Prostate gland (tissue), 2 donors: ENCODE results near the gene CCDC136. TPM values are rescaled to one million over a fixed set of nuclear protein-coding genes. Genes with fewer than 3 reads are reported as not detected.
A peak's percentile ranks its signal among the peaks of the same experiment; 100 is the strongest.

ENCODE experiments used
- DNase-seq: peaks from one replicate; pipeline ENCODE4 v3.0.0-alpha.2; 2019; ENCODE audit warnings: low spot score
- H3K27ac ChIP-seq, 2 donors: fragments of 200-600 bp; sonication (generic); 2 replicates each; pipeline ENCODE4 v1.5.1; 2017 to 2019
- H3K27me3 ChIP-seq: fragments of 200-600 bp; sonication (generic); replicated peaks from 2 replicates; pipeline ENCODE4 v1.5.1; 2019; ENCODE audit not compliant: insufficient read depth
- H3K36me3 ChIP-seq, 2 donors: fragments of 200-600 bp; sonication (generic); 1 replicate in 1 of 2; 2 replicates in 1 of 2; pipeline versions ENCODE4 v1.5.1 to v1.8.1; 2017 to 2019
- H3K4me1 ChIP-seq: fragments of 200-600 bp; sonication (generic); replicated peaks from 2 replicates; pipeline ENCODE4 v1.5.1; 2019
- H3K4me3 ChIP-seq, 2 donors: fragments of 200-600 bp; sonication (generic); 2 replicates each; pipeline ENCODE4 v1.5.1; 2017 to 2019
- H3K9me3 ChIP-seq: fragments of 200-600 bp; sonication (generic); 2 replicates; pipeline ENCODE4 v1.5.1; 2017
- CTCF ChIP-seq, 4 experiments: fragments of 200-600 bp in 2 of 4; fragments of 450-650 bp in 2 of 4; sonication (generic) in 2 of 4; IDR thresholded peaks; 1 replicate in 3 of 4; 2 replicates in 1 of 4; pipeline ENCODE4 v1.5.1; 2016 to 2019; ENCODE audit warnings: antibody characterized with exemption in 4 of 4, mild to moderate bottlenecking in 2 of 4, moderate library complexity in 2 of 4
- POLR2A ChIP-seq: fragments of 450-650 bp; IDR thresholded peaks from one replicate; pipeline ENCODE4 v1.6.1; 2016; ENCODE audit warnings: antibody characterized with exemption, mild to moderate bottlenecking
- POLR2AphosphoS5 ChIP-seq: sonication (generic); formaldehyde crosslinking; IDR thresholded peaks from one replicate; pipeline ENCODE4 v1.6.1; 2017; ENCODE audit warnings: antibody characterized with exemption
- WGBS: methylation state at CpG from one replicate; pipeline ENCODE4 v1.1.5; 2018; 5-methylcytosine and 5-hydroxymethylcytosine counted together
- intact Hi-C: fragments of 100-400 bp; cut with DNase I; formaldehyde crosslinking; loops from one replicate; pipeline ENCODE4 v1.14.2; 2022
- total RNA-seq, 2 donors: library from RNA; depleted of rRNA; stranded (reverse); fragments of >200 nt; gene quantifications; one replicate each; pipeline ENCODE4 v1.1.0, GENCODE V29; 2016

The CCDC136 gene
- total RNA-seq, 2 donors from 2014 or later: 11.7 to 61.2 TPM

- Histone ChIP-seq H3K9me3 (no peaks in the 10 kb centered on the region), H3K4me1 (no peaks in the 10 kb centered on the region), H3K27ac (no peak overlapping the region), H3K27me3 (no peaks in the 10 kb centered on the region), H3K4me3 (no peak overlapping the region), H3K36me3 (no peaks in the 10 kb centered on the region)
- 61% methylated on average over 4 of the region's 4 CpGs for WGBS
- intact Hi-C loops: no loop called here
- TF ChIP-seq CTCF (IDR thresholded peaks at IDR 0.05): no peak
- no peak for DNase-seq
These were observed 3.4 kb downstream of the CCDC136 start for GRCh38 chr7:128795129-128795528.

- no peaks in the 10 kb centered on the region for H3K4me1 ChIP-seq
- TF ChIP-seq POLR2AphosphoS5: peak; percentile 7
- no peak for TF ChIP-seq POLR2A
- no peak for TF ChIP-seq CTCF (IDR thresholded peaks at IDR 0.05)
- no peaks in the 10 kb centered on the region for H3K27me3 ChIP-seq
- H3K36me3 ChIP-seq: no peaks in the 10 kb centered on the region
- no peaks in the 10 kb centered on the region for H3K9me3 ChIP-seq
- H3K4me3 ChIP-seq: no peak overlapping the region
- H3K27ac ChIP-seq: no peak overlapping the region
- DNase-seq: no peak
- intact Hi-C loops: no loop called here
- 19% methylated on average over 5 of the region's 5 CpGs for WGBS
These were observed 4.6 kb downstream of the CCDC136 start for GRCh38 chr7:128796327-128796726.

GRCh38 chr7:128799451-128799850 lies 7.7 kb downstream of the CCDC136 start:
- H3K9me3 ChIP-seq: no peaks in the 10 kb centered on the region
- no peaks in the 10 kb centered on the region for H3K36me3 ChIP-seq
- WGBS: 72% methylated on average over 2 of the region's 2 CpGs
- DNase-seq: no peak
- intact Hi-C loops: no loop called here
- TF ChIP-seq POLR2A (no peak), POLR2AphosphoS5 (no peak), CTCF (IDR thresholded peaks at IDR 0.05) (no peak)
- no peaks in the 10 kb centered on the region for H3K27me3 ChIP-seq
- no peaks in the 10 kb centered on the region for H3K4me1 ChIP-seq
- H3K27ac ChIP-seq: no peak overlapping the region
- H3K4me3 ChIP-seq: no peak overlapping the region

GRCh38 chr7:128800567-128800966 lies 8.8 kb downstream of the CCDC136 start:
- DNase-seq: no peak
- no peak overlapping the region for H3K27ac ChIP-seq
- H3K9me3 ChIP-seq: no peaks in the 10 kb centered on the region
- 91% methylated on average over 3 of the region's 3 CpGs for WGBS
- no peaks in the 10 kb centered on the region for H3K27me3 ChIP-seq
- TF ChIP-seq POLR2A (no peak), POLR2AphosphoS5 (no peak), CTCF (IDR thresholded peaks at IDR 0.05) (no peak)
- H3K4me1 ChIP-seq: no peaks in the 10 kb centered on the region
- H3K36me3 ChIP-seq: no peaks in the 10 kb centered on the region
- intact Hi-C loops: no loop called here
- no peak overlapping the region for H3K4me3 ChIP-seq

GRCh38 chr7:128801003-128801402 lies 9.2 kb downstream of the CCDC136 start:
- no peak overlapping the region for H3K27ac ChIP-seq
- intact Hi-C loops: no loop called here
- no peaks in the 10 kb centered on the region for H3K4me1 ChIP-seq
- no peaks in the 10 kb centered on the region for H3K9me3 ChIP-seq
- no peak for DNase-seq
- no peak for TF ChIP-seq POLR2A
- TF ChIP-seq CTCF (IDR thresholded peaks at IDR 0.05): no peak
- no peak for TF ChIP-seq POLR2AphosphoS5
- H3K27me3 ChIP-seq: no peaks in the 10 kb centered on the region
- no peaks in the 10 kb centered on the region for H3K36me3 ChIP-seq
- 90% methylated on average over 9 of the region's 9 CpGs for WGBS
- no peak overlapping the region for H3K4me3 ChIP-seq
